GM12878 (cell line): Measurements from ENCODE around the gene ABRACL. TPM values are rescaled to one million over a fixed set of nuclear protein-coding genes. Genes with fewer than 3 reads are reported as not detected.

ENCODE experiments used
- ATF3 ChIP-seq: IDR thresholded peaks from 2 replicates; pipeline ENCODE4 v1.6.1; 2011; ENCODE audit warnings: low read depth, mild to moderate bottlenecking, low read length, moderate library complexity, borderline replicate concordance; ENCODE audit errors: extremely low read depth
- BHLHE40 ChIP-seq, 2 experiments: fragments of 450-650 bp in 1 of 2; IDR thresholded peaks; 2 replicates each; pipeline ENCODE4 v1.6.1; 2011 to 2017; ENCODE audit warnings: low read depth in 2 of 2, borderline replicate concordance in 1 of 2, improper control_type of control experiment in 1 of 2, low read length in 1 of 2, mild to moderate bottlenecking in 1 of 2
- CBX3 ChIP-seq: fragments of 200-600 bp; sonication (generic); IDR thresholded peaks from 2 replicates; pipeline ENCODE4 v1.6.1; 2016; ENCODE audit warnings: low read depth, borderline replicate concordance
- CBX5 ChIP-seq: sonication (generic); IDR thresholded peaks from 2 replicates; pipeline ENCODE4 v1.6.1; 2016; ENCODE audit warnings: low read depth, moderate library complexity, mild to moderate bottlenecking, inconsistent platforms
- CHD2 ChIP-seq: IDR thresholded peaks from 2 replicates; pipeline ENCODE4 v1.6.1; 2011; ENCODE audit warnings: low read depth, low read length, improper control_type of control experiment, borderline replicate concordance
- NRF1 ChIP-seq: conservative IDR thresholded peaks from 2 replicates; pipeline ENCODE4 v1.6.1; 2011; ENCODE audit warnings: mild to moderate bottlenecking, low read depth, low read length, improper control_type of control experiment
- PKNOX1 ChIP-seq: fragments of 450-650 bp; IDR thresholded peaks from 2 replicates; pipeline ENCODE4 v1.6.1; 2016; ENCODE audit warnings: mild to moderate bottlenecking
- REST ChIP-seq: IDR thresholded peaks from 2 replicates; pipeline ENCODE4 v1.6.1; 2012; ENCODE audit warnings: mild to moderate bottlenecking, low read depth, low read length
- RUNX3 ChIP-seq: IDR thresholded peaks from 2 replicates; pipeline ENCODE4 v1.6.1; 2012; ENCODE audit warnings: low read length, inconsistent platforms
- SIN3A ChIP-seq: IDR thresholded peaks from 2 replicates; pipeline ENCODE4 v1.6.1; 2012; ENCODE audit warnings: low read depth, low read length, improper control_type of control experiment
- SREBF2 ChIP-seq: IDR thresholded peaks from 2 replicates; pipeline ENCODE4 v1.6.1; 2012; ENCODE audit warnings: mild to moderate bottlenecking, low read length
- YBX1 ChIP-seq: fragments of 450-650 bp; IDR thresholded peaks from 2 replicates; pipeline ENCODE4 v1.6.1; 2016; ENCODE audit warnings: antibody characterized with exemption
- YY1 ChIP-seq: IDR thresholded peaks from 2 replicates; pipeline ENCODE4 v1.6.1; 2011; ENCODE audit warnings: low read depth, mild to moderate bottlenecking, low read length
- ZBED1 ChIP-seq: IDR thresholded peaks from 2 replicates; pipeline ENCODE4 v1.6.1; 2016; ENCODE audit warnings: borderline replicate concordance
- ZSCAN29 ChIP-seq: fragments of 450-650 bp; IDR thresholded peaks from 2 replicates; pipeline ENCODE4 v1.6.1; 2017; ENCODE audit warnings: mild to moderate bottlenecking, moderate library complexity
- polyA plus RNA-seq, 11 experiments: library from polyadenylated mRNA; depleted of rRNA in 4 of 11; unstranded in 6 of 11; stranded (reverse) in 5 of 11; fragments of >200 nt; fragmentation: Nextera tagmentation in 4 of 11; fragmentation: Illumina TruSeq in 1 of 11; extraction: Ambion mirVana in 4 of 11; extraction: Trizol in 1 of 11; gene quantifications; 1 replicate in 1 of 11; 2 replicates in 10 of 11; pipeline versions ENCODE4 v1.2.1 to v1.2.3, GENCODE V29; 2011 to 2016; ENCODE audit warnings: inconsistent platforms in 2 of 11, missing spikeins in 2 of 11, low read depth in 1 of 11
- total RNA-seq, 4 experiments: library from RNA; depleted of rRNA in 3 of 4; stranded (reverse); fragments of >200 nt in 3 of 4; fragmentation: Illumina TruSeq in 1 of 4; extraction: Trizol in 1 of 4; gene quantifications; 2 replicates each; pipeline versions ENCODE4 v1.2.1 to v1.2.3, GENCODE V29; 2013 to 2021
- TF ChIP-seq, protein P1 (sequence below): fragments of 450-650 bp; formaldehyde crosslinking; IDR thresholded peaks from 2 replicates; pipeline ENCODE4 v1.4.0; 2020; ENCODE audit warnings: mild to moderate bottlenecking, moderate library complexity

Gene ABRACL
- total and polyA plus RNA-seq, 10 of the 15 experiments (the other 5 are each of a cell fraction or from before 2014, with no cell fraction given) = 111 to 647 (median 192) TPM

- TF ChIP-seq CBX3 = no peak
- no peak for TF ChIP-seq NRF1
- TF ChIP-seq ZBED1 = no peak
- TF ChIP-seq, protein P1, sequence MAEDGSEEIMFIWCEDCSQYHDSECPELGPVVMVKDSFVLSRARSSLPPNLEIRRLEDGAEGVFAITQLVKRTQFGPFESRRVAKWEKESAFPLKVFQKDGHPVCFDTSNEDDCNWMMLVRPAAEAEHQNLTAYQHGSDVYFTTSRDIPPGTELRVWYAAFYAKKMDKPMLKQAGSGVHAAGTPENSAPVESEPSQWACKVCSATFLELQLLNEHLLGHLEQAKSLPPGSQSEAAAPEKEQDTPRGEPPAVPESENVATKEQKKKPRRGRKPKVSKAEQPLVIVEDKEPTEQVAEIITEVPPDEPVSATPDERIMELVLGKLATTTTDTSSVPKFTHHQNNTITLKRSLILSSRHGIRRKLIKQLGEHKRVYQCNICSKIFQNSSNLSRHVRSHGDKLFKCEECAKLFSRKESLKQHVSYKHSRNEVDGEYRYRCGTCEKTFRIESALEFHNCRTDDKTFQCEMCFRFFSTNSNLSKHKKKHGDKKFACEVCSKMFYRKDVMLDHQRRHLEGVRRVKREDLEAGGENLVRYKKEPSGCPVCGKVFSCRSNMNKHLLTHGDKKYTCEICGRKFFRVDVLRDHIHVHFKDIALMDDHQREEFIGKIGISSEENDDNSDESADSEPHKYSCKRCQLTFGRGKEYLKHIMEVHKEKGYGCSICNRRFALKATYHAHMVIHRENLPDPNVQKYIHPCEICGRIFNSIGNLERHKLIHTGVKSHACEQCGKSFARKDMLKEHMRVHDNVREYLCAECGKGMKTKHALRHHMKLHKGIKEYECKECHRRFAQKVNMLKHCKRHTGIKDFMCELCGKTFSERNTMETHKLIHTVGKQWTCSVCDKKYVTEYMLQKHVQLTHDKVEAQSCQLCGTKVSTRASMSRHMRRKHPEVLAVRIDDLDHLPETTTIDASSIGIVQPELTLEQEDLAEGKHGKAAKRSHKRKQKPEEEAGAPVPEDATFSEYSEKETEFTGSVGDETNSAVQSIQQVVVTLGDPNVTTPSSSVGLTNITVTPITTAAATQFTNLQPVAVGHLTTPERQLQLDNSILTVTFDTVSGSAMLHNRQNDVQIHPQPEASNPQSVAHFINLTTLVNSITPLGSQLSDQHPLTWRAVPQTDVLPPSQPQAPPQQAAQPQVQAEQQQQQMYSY (CRISPR knock-in tag) = no peak
- TF ChIP-seq CBX5 = no peak
- TF ChIP-seq ATF3 = peak; percentile 68; the same call in 1 of the 2 replicates
- peak; percentile 49; the same call in 1 of the 2 replicates for TF ChIP-seq RUNX3
- peak; percentile 89 to 97 for TF ChIP-seq BHLHE40 (IDR thresholded peaks at IDR 0.05; ENCODE audit: borderline replicate concordance in 1 of 2, low read depth in 2 of 2, low read length in 1 of 2)
- TF ChIP-seq CHD2 = no peak
- TF ChIP-seq YY1 = no peak; the same call in 1 of the 2 replicates
- TF ChIP-seq ZSCAN29 = peak; percentile 19; the same call in 1 of the 2 replicates
- peak; percentile 44 for TF ChIP-seq SIN3A
- TF ChIP-seq PKNOX1 = no peak; the same call in 1 of the 2 replicates
- no peak for TF ChIP-seq YBX1
- TF ChIP-seq SREBF2 = no peak
- TF ChIP-seq REST = no peak
Observed at GRCh38 chr6:139028658-139029469, at the start of gene ABRACL (continued).
